K562 (cell line): Measurements from ENCODE around the gene SMIM12. TPM values are rescaled to one million over a fixed set of nuclear protein-coding genes. Genes with fewer than 3 reads are reported as not detected.
A peak's percentile ranks its signal among the peaks of the same experiment; 100 is the strongest.

Experiments used
- ARNT ChIP-seq, 2 experiments: fragments of 450-650 bp; IDR thresholded peaks; 2 replicates each; pipeline ENCODE4 v1.6.1; 2016; ENCODE audit warnings: mild to moderate bottlenecking in 1 of 2
- CBFA2T2 ChIP-seq: fragments of 450-650 bp; conservative IDR thresholded peaks from 2 replicates; pipeline ENCODE4 v1.6.1; 2017; ENCODE audit warnings: mild to moderate bottlenecking
- DNMT1 ChIP-seq: fragments of 450-650 bp; IDR thresholded peaks from 2 replicates; pipeline ENCODE4 v1.6.1; 2016; ENCODE audit warnings: antibody characterized with exemption, mild to moderate bottlenecking
- DPF2 ChIP-seq: fragments of 450-650 bp; IDR thresholded peaks from 2 replicates; pipeline ENCODE4 v1.6.1; 2016
- E2F3 ChIP-seq: fragments of 250-450 bp; sonication (Bioruptor Pico); IDR thresholded peaks from 2 replicates; pipeline ENCODE4 v1.4.0; 2020; ENCODE audit warnings: mild to moderate bottlenecking
- ETS2 ChIP-seq: IDR thresholded peaks from 2 replicates; pipeline ENCODE4 v1.6.1; 2016; ENCODE audit warnings: borderline replicate concordance, missing genetic modification characterization, mild to moderate bottlenecking, moderate library complexity, missing compliant biosample characterization; ENCODE audit not compliant: poor library complexity, severe bottlenecking
- HMG20A ChIP-seq: fragments of 450-650 bp; formaldehyde crosslinking; conservative IDR thresholded peaks from 2 replicates; pipeline ENCODE4 v1.4.0; 2020; ENCODE audit warnings: mild to moderate bottlenecking, mixed read lengths
- ILK ChIP-seq: fragments of 450-650 bp; IDR thresholded peaks from 2 replicates; pipeline ENCODE4 v1.6.1; 2016; ENCODE audit warnings: missing genetic modification characterization, low read depth, mild to moderate bottlenecking, missing compliant biosample characterization, moderate library complexity, borderline replicate concordance
- KAT2B ChIP-seq: IDR thresholded peaks from one replicate; pipeline ENCODE4 v1.6.1; 2012; ENCODE audit warnings: low read depth, mild to moderate bottlenecking, control low read depth, inconsistent platforms, low read length, moderate library complexity
- PHB2 ChIP-seq: fragments of 450-650 bp; IDR thresholded peaks from 2 replicates; pipeline ENCODE4 v1.6.1; 2017; ENCODE audit warnings: low read depth
- PHTF2 ChIP-seq: fragments of 250-450 bp; sonication (Bioruptor Pico); IDR thresholded peaks from 2 replicates; pipeline ENCODE4 v1.5.0; 2021; ENCODE audit warnings: mild to moderate bottlenecking
- ZBTB1 ChIP-seq: sonication (generic); formaldehyde crosslinking; IDR thresholded peaks from 2 replicates; pipeline ENCODE4 v1.8.1; 2023; ENCODE audit warnings: missing genetic modification reagents, low read depth, mild to moderate bottlenecking, borderline replicate concordance
- ZNF133 ChIP-seq: fragments of 250-450 bp; sonication (Bioruptor Pico); IDR thresholded peaks from 2 replicates; pipeline ENCODE4 v1.4.0; 2020; ENCODE audit warnings: mild to moderate bottlenecking
- polyA plus RNA-seq, 8 experiments: library from polyadenylated mRNA; depleted of rRNA in 4 of 8; stranded (reverse) in 5 of 8; unstranded in 3 of 8; fragments of >200 nt; fragmentation: Nextera tagmentation in 2 of 8; fragmentation: Illumina TruSeq in 1 of 8; extraction: Ambion mirVana in 2 of 8; extraction: Trizol in 1 of 8; gene quantifications; 2 replicates each; pipeline versions ENCODE4 v1.2.1 to v1.2.3, GENCODE V29; 2011 to 2014; ENCODE audit warnings: inconsistent platforms in 1 of 8, missing spikeins in 1 of 8
- total RNA-seq, 7 experiments: library from RNA; depleted of rRNA in 6 of 7; stranded (reverse); fragments of >200 nt in 6 of 7; fragmentation: Illumina TruSeq in 2 of 7; extraction: Trizol in 2 of 7; gene quantifications; 2 replicates each; pipeline versions ENCODE4 v1.2.1 to v1.2.3, GENCODE V29; 2011 to 2021; ENCODE audit warnings: low replicate concordance in 1 of 7
- TF ChIP-seq, protein P1 (sequence below): fragments of 250-450 bp; sonication (Bioruptor Pico); IDR thresholded peaks from 2 replicates; pipeline ENCODE4 v1.8.0; 2021; ENCODE audit warnings: moderate library complexity, mild to moderate bottlenecking, inconsistent platforms
- TF ChIP-seq, protein P2 (sequence below): sonication (generic); formaldehyde crosslinking; IDR thresholded peaks from 2 replicates; pipeline ENCODE4 v1.8.0; 2022; ENCODE audit warnings: mild to moderate bottlenecking, missing genetic modification reagents
- TF ChIP-seq, protein P3 (sequence below), 3 experiments: fragments of 200-800 bp in 1 of 3; sonication (Bioruptor generic) in 1 of 3; sonication (generic) in 1 of 3; formaldehyde crosslinking in 1 of 3; IDR thresholded peaks; 2 replicates each; pipeline versions ENCODE4 v1.6.1 to v1.8.0; 2016 to 2022; ENCODE audit warnings: mild to moderate bottlenecking in 2 of 3, missing compliant biosample characterization in 2 of 3, missing genetic modification characterization in 2 of 3, missing genetic modification reagents in 1 of 3
- TF ChIP-seq, protein P4 (sequence below): sonication (generic); formaldehyde crosslinking; IDR thresholded peaks from 2 replicates; pipeline ENCODE4 v1.5.0; 2020; ENCODE audit warnings: missing genetic modification reagents
- TF ChIP-seq, protein P5 (sequence below): fragments of 450-650 bp; IDR thresholded peaks from 2 replicates; pipeline ENCODE4 v1.6.1; 2016; ENCODE audit warnings: missing biosample characterization, missing genetic modification characterization

SMIM12 gene
- total and polyA plus RNA-seq, 9 of the 15 experiments (the other 6 are each of a cell fraction or from before 2014, with no cell fraction given) = 51.7 to 112 (median 63.9) TPM

DNA sequence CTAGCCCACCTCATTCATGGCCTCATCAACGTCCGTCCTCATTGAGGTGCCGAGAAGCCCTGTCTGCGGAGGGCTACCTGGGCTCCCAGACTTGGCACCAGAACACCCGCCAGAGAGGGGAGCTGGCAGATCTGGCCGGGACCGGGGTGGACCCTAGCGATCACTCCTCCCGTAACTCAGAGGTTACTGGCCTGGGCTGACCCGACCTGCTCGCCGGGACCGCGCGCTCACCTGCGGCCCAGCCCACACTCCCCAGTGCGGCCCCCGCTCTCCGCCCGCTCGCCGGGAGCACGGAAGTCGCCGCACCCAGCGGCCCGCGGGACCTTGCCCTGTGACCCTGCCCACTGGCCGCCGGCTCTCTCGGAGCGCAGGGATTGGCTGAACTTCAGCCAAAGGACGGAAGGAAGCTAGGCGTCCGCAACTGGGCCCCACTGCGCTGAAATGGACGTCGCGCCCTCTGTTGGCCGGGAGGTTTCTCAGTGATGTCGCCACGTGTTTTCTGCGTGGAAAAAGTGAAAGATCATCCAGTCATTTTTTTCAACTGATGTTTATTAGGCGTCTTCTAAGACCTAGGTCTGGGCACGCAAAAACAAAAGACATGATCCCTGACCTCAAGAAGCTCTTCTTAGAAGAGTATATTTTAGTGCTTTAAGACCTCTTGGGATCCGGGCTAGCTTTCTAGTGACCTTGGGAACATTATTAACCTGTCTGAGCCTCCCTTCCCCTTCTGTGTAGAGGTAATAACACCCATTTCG is at the start of gene SMIM12 (continued):
- TF ChIP-seq ZNF133 (CRISPR knock-in tag) = no peak
- no peak for TF ChIP-seq KAT2B
- no peak for TF ChIP-seq ETS2 (tag)
- TF ChIP-seq HMG20A (CRISPR knock-in tag) = no peak
- TF ChIP-seq, protein P1, sequence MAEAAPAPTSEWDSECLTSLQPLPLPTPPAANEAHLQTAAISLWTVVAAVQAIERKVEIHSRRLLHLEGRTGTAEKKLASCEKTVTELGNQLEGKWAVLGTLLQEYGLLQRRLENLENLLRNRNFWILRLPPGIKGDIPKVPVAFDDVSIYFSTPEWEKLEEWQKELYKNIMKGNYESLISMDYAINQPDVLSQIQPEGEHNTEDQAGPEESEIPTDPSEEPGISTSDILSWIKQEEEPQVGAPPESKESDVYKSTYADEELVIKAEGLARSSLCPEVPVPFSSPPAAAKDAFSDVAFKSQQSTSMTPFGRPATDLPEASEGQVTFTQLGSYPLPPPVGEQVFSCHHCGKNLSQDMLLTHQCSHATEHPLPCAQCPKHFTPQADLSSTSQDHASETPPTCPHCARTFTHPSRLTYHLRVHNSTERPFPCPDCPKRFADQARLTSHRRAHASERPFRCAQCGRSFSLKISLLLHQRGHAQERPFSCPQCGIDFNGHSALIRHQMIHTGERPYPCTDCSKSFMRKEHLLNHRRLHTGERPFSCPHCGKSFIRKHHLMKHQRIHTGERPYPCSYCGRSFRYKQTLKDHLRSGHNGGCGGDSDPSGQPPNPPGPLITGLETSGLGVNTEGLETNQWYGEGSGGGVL (CRISPR knock-in tag) = no peak
- no peak for TF ChIP-seq CBFA2T2
- no peak for TF ChIP-seq ILK (tag)
- TF ChIP-seq, protein P2, sequence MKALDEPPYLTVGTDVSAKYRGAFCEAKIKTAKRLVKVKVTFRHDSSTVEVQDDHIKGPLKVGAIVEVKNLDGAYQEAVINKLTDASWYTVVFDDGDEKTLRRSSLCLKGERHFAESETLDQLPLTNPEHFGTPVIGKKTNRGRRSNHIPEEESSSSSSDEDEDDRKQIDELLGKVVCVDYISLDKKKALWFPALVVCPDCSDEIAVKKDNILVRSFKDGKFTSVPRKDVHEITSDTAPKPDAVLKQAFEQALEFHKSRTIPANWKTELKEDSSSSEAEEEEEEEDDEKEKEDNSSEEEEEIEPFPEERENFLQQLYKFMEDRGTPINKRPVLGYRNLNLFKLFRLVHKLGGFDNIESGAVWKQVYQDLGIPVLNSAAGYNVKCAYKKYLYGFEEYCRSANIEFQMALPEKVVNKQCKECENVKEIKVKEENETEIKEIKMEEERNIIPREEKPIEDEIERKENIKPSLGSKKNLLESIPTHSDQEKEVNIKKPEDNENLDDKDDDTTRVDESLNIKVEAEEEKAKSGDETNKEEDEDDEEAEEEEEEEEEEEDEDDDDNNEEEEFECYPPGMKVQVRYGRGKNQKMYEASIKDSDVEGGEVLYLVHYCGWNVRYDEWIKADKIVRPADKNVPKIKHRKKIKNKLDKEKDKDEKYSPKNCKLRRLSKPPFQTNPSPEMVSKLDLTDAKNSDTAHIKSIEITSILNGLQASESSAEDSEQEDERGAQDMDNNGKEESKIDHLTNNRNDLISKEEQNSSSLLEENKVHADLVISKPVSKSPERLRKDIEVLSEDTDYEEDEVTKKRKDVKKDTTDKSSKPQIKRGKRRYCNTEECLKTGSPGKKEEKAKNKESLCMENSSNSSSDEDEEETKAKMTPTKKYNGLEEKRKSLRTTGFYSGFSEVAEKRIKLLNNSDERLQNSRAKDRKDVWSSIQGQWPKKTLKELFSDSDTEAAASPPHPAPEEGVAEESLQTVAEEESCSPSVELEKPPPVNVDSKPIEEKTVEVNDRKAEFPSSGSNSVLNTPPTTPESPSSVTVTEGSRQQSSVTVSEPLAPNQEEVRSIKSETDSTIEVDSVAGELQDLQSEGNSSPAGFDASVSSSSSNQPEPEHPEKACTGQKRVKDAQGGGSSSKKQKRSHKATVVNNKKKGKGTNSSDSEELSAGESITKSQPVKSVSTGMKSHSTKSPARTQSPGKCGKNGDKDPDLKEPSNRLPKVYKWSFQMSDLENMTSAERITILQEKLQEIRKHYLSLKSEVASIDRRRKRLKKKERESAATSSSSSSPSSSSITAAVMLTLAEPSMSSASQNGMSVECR (CRISPR knock-in tag) = peak; percentile 92; the same call in 1 of the 2 replicates
- TF ChIP-seq ARNT (IDR thresholded peaks at IDR 0.05) = peak; percentile 86
- no peak for TF ChIP-seq PHB2
- TF ChIP-seq, protein P3, sequence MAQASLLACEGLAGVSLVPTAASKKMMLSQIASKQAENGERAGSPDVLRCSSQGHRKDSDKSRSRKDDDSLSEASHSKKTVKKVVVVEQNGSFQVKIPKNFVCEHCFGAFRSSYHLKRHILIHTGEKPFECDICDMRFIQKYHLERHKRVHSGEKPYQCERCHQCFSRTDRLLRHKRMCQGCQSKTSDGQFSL (CRISPR knock-in tag; IDR thresholded peaks at IDR 0.05) = peak; percentile 66
- TF ChIP-seq, protein P3 (tag; IDR thresholded peaks at IDR 0.05) = no peak
- TF ChIP-seq, protein P4, sequence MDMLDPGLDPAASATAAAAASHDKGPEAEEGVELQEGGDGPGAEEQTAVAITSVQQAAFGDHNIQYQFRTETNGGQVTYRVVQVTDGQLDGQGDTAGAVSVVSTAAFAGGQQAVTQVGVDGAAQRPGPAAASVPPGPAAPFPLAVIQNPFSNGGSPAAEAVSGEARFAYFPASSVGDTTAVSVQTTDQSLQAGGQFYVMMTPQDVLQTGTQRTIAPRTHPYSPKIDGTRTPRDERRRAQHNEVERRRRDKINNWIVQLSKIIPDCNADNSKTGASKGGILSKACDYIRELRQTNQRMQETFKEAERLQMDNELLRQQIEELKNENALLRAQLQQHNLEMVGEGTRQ (CRISPR knock-in tag) = peak; percentile 44
- TF ChIP-seq, protein P5, sequence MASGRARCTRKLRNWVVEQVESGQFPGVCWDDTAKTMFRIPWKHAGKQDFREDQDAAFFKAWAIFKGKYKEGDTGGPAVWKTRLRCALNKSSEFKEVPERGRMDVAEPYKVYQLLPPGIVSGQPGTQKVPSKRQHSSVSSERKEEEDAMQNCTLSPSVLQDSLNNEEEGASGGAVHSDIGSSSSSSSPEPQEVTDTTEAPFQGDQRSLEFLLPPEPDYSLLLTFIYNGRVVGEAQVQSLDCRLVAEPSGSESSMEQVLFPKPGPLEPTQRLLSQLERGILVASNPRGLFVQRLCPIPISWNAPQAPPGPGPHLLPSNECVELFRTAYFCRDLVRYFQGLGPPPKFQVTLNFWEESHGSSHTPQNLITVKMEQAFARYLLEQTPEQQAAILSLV (tag) = no peak
- TF ChIP-seq ZBTB1 = peak; percentile 77; the same call in 1 of the 2 replicates
- no peak for TF ChIP-seq PHTF2
- peak; percentile 31; the same call in 1 of the 2 replicates for TF ChIP-seq DPF2
- TF ChIP-seq DNMT1 = no peak
- TF ChIP-seq E2F3 (CRISPR knock-in tag) = no peak
